Trophoblast cell (in vitro differentiated cells and primary cell): ENCODE results near the gene ORC5.

ENCODE experiments used
- DNase-seq, 2 donors: peaks; one replicate each; pipeline ENCODE4 v3.0.0-alpha.2; 2016
- H2AFZ ChIP-seq: 2 replicates; pipeline ENCODE4 v1.6.1; 2013; ENCODE audit warnings: low read length, moderate library complexity, mild to moderate bottlenecking; ENCODE audit not compliant: insufficient read depth, poor library complexity
- H2AK5ac ChIP-seq: 2 replicates; pipeline ENCODE4 v1.6.1; 2013; ENCODE audit warnings: mild to moderate bottlenecking, low read length
- H2BK120ac ChIP-seq: 2 replicates; pipeline ENCODE4 v1.6.1; 2013; ENCODE audit warnings: low read length, mild to moderate bottlenecking, moderate library complexity; ENCODE audit not compliant: insufficient read depth, poor library complexity
- H2BK12ac ChIP-seq: 2 replicates; pipeline ENCODE4 v1.6.1; 2013; ENCODE audit warnings: mild to moderate bottlenecking, low read length, moderate library complexity
- H2BK5ac ChIP-seq: 2 replicates; pipeline ENCODE4 v1.6.1; 2013; ENCODE audit warnings: low read length, low read depth, moderate library complexity, mild to moderate bottlenecking; ENCODE audit not compliant: poor library complexity
- H3K14ac ChIP-seq: 2 replicates; pipeline ENCODE4 v1.6.1; 2013; ENCODE audit warnings: mild to moderate bottlenecking, low read length
- H3K18ac ChIP-seq: 2 replicates; pipeline ENCODE4 v1.6.1; 2013; ENCODE audit warnings: mild to moderate bottlenecking, low read length
- H3K23ac ChIP-seq: 2 replicates; pipeline ENCODE4 v1.6.1; 2013; ENCODE audit warnings: low read length
- H3K27ac ChIP-seq: 2 replicates; pipeline ENCODE4 v1.5.1; 2013; ENCODE audit warnings: low read depth, mild to moderate bottlenecking, inconsistent platforms, low read length, moderate library complexity
- H3K27me3 ChIP-seq: 2 replicates; pipeline ENCODE4 v1.6.1; 2013; ENCODE audit warnings: inconsistent platforms, mild to moderate bottlenecking, low read length, moderate library complexity; ENCODE audit not compliant: insufficient read depth
- H3K36me3 ChIP-seq, 2 experiments: 1 replicate in 1 of 2; 2 replicates in 1 of 2; pipeline ENCODE4 v1.6.1; 2013; ENCODE audit warnings: low read length in 2 of 2, mild to moderate bottlenecking in 2 of 2, moderate library complexity in 1 of 2; ENCODE audit not compliant: insufficient read depth in 2 of 2, control insufficient read depth in 1 of 2
- H3K4ac ChIP-seq: 2 replicates; pipeline ENCODE4 v1.6.1; 2013; ENCODE audit warnings: low read depth, mild to moderate bottlenecking, low read length, moderate library complexity
- H3K4me1 ChIP-seq, 2 experiments: 1 replicate in 1 of 2; 2 replicates in 1 of 2; pipeline ENCODE4 v1.6.1; 2013; ENCODE audit warnings: low read length in 2 of 2, mild to moderate bottlenecking in 2 of 2, moderate library complexity in 1 of 2; ENCODE audit not compliant: insufficient read depth in 2 of 2, control insufficient read depth in 1 of 2
- H3K4me2 ChIP-seq: 2 replicates; pipeline ENCODE4 v1.6.1; 2013; ENCODE audit warnings: inconsistent platforms, mild to moderate bottlenecking, low read length, moderate library complexity
- H3K4me3 ChIP-seq: 2 replicates; pipeline ENCODE4 v1.5.1; 2013; ENCODE audit warnings: mild to moderate bottlenecking, low read depth, low read length, inconsistent platforms
- H3K79me1 ChIP-seq: one replicate; pipeline ENCODE4 v1.6.1; 2013; ENCODE audit warnings: low read length
- H3K79me2 ChIP-seq: 2 replicates; pipeline ENCODE4 v1.6.1; 2013; ENCODE audit warnings: low read length, mild to moderate bottlenecking; ENCODE audit not compliant: control insufficient read depth, insufficient read depth, poor library complexity
- H3K9ac ChIP-seq: 2 replicates; pipeline ENCODE4 v1.6.1; 2013; ENCODE audit warnings: mild to moderate bottlenecking, low read length
- H3K9me3 ChIP-seq: 2 replicates; pipeline ENCODE4 v1.6.1; 2013; ENCODE audit warnings: low read depth, mild to moderate bottlenecking, control low read depth, inconsistent platforms, low read length; ENCODE audit not compliant: insufficient read depth
- H4K12ac ChIP-seq: 2 replicates; pipeline ENCODE4 v1.6.1; 2013; ENCODE audit warnings: low read depth, mild to moderate bottlenecking, low read length, moderate library complexity
- H4K8ac ChIP-seq: 2 replicates; pipeline ENCODE4 v1.6.1; 2013; ENCODE audit warnings: low read depth, mild to moderate bottlenecking, low read length, moderate library complexity
- H4K91ac ChIP-seq: one replicate; pipeline ENCODE4 v1.6.1; 2013; ENCODE audit warnings: low read depth, mild to moderate bottlenecking, low read length, moderate library complexity
- WGBS: extraction: QIAGEN DNeasy Blood & Tissue Kit; methylation state at CpG from one replicate; pipeline ENCODE4 v1.1.7; 2013; ENCODE audit warnings: missing lambda C conversion rate; ENCODE audit not compliant: insufficient read length, insufficient coverage; ENCODE audit errors: extremely low coverage; 5-methylcytosine and 5-hydroxymethylcytosine counted together

ORC5 gene

DNA sequence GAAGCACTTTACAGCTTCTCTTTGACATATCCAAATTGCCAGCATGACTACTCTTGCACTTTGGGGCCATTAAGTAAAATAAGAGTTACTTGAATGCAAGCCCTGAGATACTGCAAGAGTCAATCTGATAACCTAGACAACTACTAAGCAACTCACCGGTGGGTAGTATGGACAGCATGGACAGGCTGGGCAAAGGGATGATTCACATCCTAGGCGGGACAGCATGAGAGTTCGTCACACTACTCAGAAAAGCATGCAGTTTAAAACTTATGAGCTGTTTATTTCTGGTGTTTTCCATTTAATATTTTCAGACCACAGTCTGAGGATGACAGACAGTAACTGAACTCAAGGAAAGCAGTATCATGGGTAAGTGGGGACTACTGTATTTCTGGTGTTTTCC lies 84.0 kb downstream of the ORC5 start:
- H2BK120ac ChIP-seq = no peak overlapping the region
- no peak overlapping the region for H3K4ac ChIP-seq
- no peaks in the 10 kb centered on the region for H3K9me3 ChIP-seq
- H3K18ac ChIP-seq = no peak overlapping the region
- no peaks in the 10 kb centered on the region for H3K27me3 ChIP-seq
- no peak overlapping the region for H3K27ac ChIP-seq
- no peak overlapping the region for H4K8ac ChIP-seq
- no peak overlapping the region for H4K12ac ChIP-seq
- no peak overlapping the region for H3K9ac ChIP-seq
- no peak overlapping the region for H3K14ac ChIP-seq
- H3K4me2 ChIP-seq = no peak overlapping the region
- H3K79me1 ChIP-seq = no peaks in the 10 kb centered on the region
- no peak overlapping the region for H4K91ac ChIP-seq
- DNase-seq = peak; percentile 68 to 76
- no peak overlapping the region for H2BK12ac ChIP-seq
- no CpG with 5 or more reads among the region's 3 CpGs for WGBS
- H3K4me1 ChIP-seq = peaks cover 0 to 9% of the 10 kb centered on the region in 2 experiments
- H2BK5ac ChIP-seq = no peak overlapping the region
- no peak overlapping the region for H3K23ac ChIP-seq
- H3K36me3 ChIP-seq = no peaks in the 10 kb centered on the region
- no peak overlapping the region for H3K4me3 ChIP-seq
- H2AK5ac ChIP-seq = no peak overlapping the region
- H3K79me2 ChIP-seq = no peaks in the 10 kb centered on the region
- H2AFZ ChIP-seq = no peak overlapping the region

DNA sequence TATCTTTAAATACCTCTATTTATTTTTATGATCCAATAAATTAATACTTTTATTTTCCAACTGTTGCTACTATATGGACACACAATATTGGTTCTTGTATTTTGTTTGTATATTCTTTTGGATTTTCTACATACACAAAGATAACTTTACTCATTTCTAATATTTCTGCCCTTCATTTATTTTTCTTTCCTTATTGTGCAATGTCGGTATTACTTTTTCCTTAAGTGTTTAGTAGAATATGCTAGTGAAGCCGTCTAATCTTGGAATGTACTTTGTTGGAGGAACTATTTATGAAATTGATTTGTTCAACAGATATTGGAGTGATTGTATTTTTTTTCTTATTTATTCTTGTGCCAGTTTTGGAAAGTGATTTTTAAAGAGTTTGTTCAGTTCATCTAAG lies 94.0 kb downstream of the ORC5 start:
- no peak overlapping the region for H4K91ac ChIP-seq
- no peak overlapping the region for H2BK5ac ChIP-seq
- H3K4me3 ChIP-seq = no peak overlapping the region
- no peak overlapping the region for H4K8ac ChIP-seq
- no peak overlapping the region for H3K14ac ChIP-seq
- H2BK120ac ChIP-seq = no peak overlapping the region
- H3K9ac ChIP-seq = no peak overlapping the region
- no peak overlapping the region for H3K27ac ChIP-seq
- no peak overlapping the region for H4K12ac ChIP-seq
- H3K23ac ChIP-seq = no peak overlapping the region
- no peaks in the 10 kb centered on the region for H3K79me2 ChIP-seq
- DNase-seq = no peak
- H3K18ac ChIP-seq = no peak overlapping the region
- no peak overlapping the region for H2AK5ac ChIP-seq
- H3K79me1 ChIP-seq = no peaks in the 10 kb centered on the region
- no peak overlapping the region for H2AFZ ChIP-seq
- H3K9me3 ChIP-seq = no peaks in the 10 kb centered on the region
- H3K4ac ChIP-seq = no peak overlapping the region
- no peaks in the 10 kb centered on the region for H3K36me3 ChIP-seq
- WGBS = no CpG with 5 or more reads among the region's 2 CpGs
- H3K4me1 ChIP-seq = no peaks in the 10 kb centered on the region
- H2BK12ac ChIP-seq = no peak overlapping the region
- H3K4me2 ChIP-seq = no peak overlapping the region
- H3K27me3 ChIP-seq = no peaks in the 10 kb centered on the region

DNA sequence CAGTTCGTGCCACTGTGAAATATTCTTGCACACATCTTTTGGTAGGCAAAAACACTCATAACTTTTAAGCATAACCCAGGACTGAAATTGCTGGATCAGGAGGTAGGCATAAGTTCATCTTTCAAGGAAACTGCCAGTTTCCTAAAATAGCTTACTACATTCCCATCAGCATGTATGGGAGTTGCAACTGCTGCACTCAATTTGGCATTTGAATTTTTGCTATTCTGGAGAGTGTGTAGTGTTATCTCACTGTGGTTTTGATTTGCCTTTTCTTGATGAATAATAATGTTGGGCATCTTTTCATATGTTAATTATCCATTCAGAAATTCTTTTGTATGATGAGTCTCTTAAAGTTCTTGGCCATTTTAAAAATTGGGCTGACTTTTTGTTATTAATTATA lies 95.2 kb downstream of the ORC5 start:
- Histone ChIP-seq H4K12ac (no peak overlapping the region), H3K79me2 (no peaks in the 10 kb centered on the region), H3K4me1 (no peaks in the 10 kb centered on the region), H2BK120ac (no peak overlapping the region), H3K23ac (no peak overlapping the region), H3K4me2 (no peak overlapping the region), H2AK5ac (no peak overlapping the region), H4K91ac (no peak overlapping the region), H3K4ac (no peak overlapping the region), H3K27me3 (no peaks in the 10 kb centered on the region), H2AFZ (no peak overlapping the region), H3K18ac (no peak overlapping the region), H3K4me3 (no peak overlapping the region), H4K8ac (no peak overlapping the region), H2BK5ac (no peak overlapping the region), H3K27ac (no peak overlapping the region), H3K9ac (no peak overlapping the region), H3K79me1 (no peaks in the 10 kb centered on the region), H3K14ac (no peak overlapping the region), H3K9me3 (no peaks in the 10 kb centered on the region), H2BK12ac (no peak overlapping the region), H3K36me3 (no peaks in the 10 kb centered on the region)
- DNase-seq = no peak
- no CpG with 5 or more reads among the region's 1 CpG for WGBS

DNA sequence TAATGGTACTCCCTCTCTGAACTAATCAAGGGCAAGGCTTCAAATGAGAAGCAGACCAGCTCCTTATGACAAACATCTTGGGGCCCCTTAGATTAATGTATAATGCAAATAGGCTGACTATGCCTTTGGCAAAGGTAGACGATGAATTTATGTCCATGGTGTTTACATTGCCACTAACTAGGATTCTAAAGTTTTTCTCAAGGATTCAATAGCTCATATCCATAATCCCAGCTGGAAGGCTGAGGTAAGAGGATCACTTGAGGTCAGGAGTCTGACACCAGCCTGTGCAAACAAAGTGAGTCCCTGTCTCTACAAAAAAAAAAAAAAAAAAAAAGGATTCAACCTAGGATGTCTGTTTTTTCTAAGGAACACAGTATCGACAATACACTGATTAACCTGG lies 96.5 kb downstream of the ORC5 start:
- H2BK120ac ChIP-seq = no peak overlapping the region
- no peaks in the 10 kb centered on the region for H3K36me3 ChIP-seq
- H3K14ac ChIP-seq = no peak overlapping the region
- no peaks in the 10 kb centered on the region for H3K27me3 ChIP-seq
- H3K4ac ChIP-seq = no peak overlapping the region
- no peaks in the 10 kb centered on the region for H3K79me2 ChIP-seq
- H3K4me3 ChIP-seq = no peak overlapping the region
- H3K9me3 ChIP-seq = no peaks in the 10 kb centered on the region
- no peak overlapping the region for H4K12ac ChIP-seq
- no peaks in the 10 kb centered on the region for H3K79me1 ChIP-seq
- no CpG with 5 or more reads among the region's 2 CpGs for WGBS
- no peak overlapping the region for H2AK5ac ChIP-seq
- H3K18ac ChIP-seq = no peak overlapping the region
- no peak overlapping the region for H4K91ac ChIP-seq
- H3K27ac ChIP-seq = no peak overlapping the region
- no peak overlapping the region for H3K23ac ChIP-seq
- no peak overlapping the region for H2BK5ac ChIP-seq
- H3K9ac ChIP-seq = no peak overlapping the region
- no peak for DNase-seq
- no peak overlapping the region for H2BK12ac ChIP-seq
- no peak overlapping the region for H4K8ac ChIP-seq
- no peak overlapping the region for H2AFZ ChIP-seq
- no peak overlapping the region for H3K4me2 ChIP-seq
- no peaks in the 10 kb centered on the region for H3K4me1 ChIP-seq
